Peyer's patch (tissue), 4 donors: ENCODE data around the gene APOL4. TPM values are rescaled to one million over a fixed set of nuclear protein-coding genes. Genes with fewer than 3 reads are reported as not detected.
"Not testable (repeated sequence)": the region's sequence is repeated elsewhere in the genome, so short reads cannot be mapped to it uniquely, and the experiment has no call there.

Experiments used
- DNase-seq, 3 donors: peaks; one replicate each; pipeline ENCODE4 v3.0.0-alpha.2; 2017 to 2019
- H3K27ac ChIP-seq, 4 donors: fragments of 200-600 bp; sonication (generic); one replicate each; pipeline ENCODE4 v1.5.1; 2016 to 2019
- H3K27me3 ChIP-seq, 2 donors: fragments of 200-600 bp; sonication (generic); one replicate each; pipeline ENCODE4 v1.5.1; 2019
- H3K36me3 ChIP-seq, 3 donors: fragments of 200-600 bp; sonication (generic); one replicate each; pipeline ENCODE4 v1.5.1; 2016 to 2019
- H3K4me1 ChIP-seq, 4 donors: fragments of 200-600 bp; sonication (generic); one replicate each; pipeline ENCODE4 v1.5.1; 2016 to 2019
- H3K4me3 ChIP-seq, 4 donors: fragments of 200-600 bp; sonication (generic); 1 replicate in 3 of 4; 2 replicates in 1 of 4; pipeline ENCODE4 v1.5.1; 2016 to 2019; ENCODE audit warnings: mild to moderate bottlenecking in 1 of 4
- H3K9me3 ChIP-seq, 4 donors: fragments of 200-600 bp; sonication (generic); one replicate each; pipeline ENCODE4 v1.5.1; 2016 to 2019; ENCODE audit warnings: mild to moderate bottlenecking in 1 of 4
- POLR2A ChIP-seq, 2 donors: fragments of 450-650 bp; IDR thresholded peaks; one replicate each; pipeline ENCODE4 v1.5.1; 2017; ENCODE audit warnings: antibody characterized with exemption in 2 of 2, mild to moderate bottlenecking in 2 of 2, moderate library complexity in 2 of 2
- total RNA-seq, 4 donors: library from RNA; depleted of rRNA; stranded (reverse); fragments of >200 nt; gene quantifications; one replicate each; pipeline ENCODE4 v1.1.0, GENCODE V29; 2016
- TF ChIP-seq, protein P1 (sequence below), 6 experiments: fragments of 450-650 bp in 4 of 6; fragments of 200-600 bp in 2 of 6; sonication (generic) in 1 of 6; IDR thresholded peaks; one replicate each; pipeline ENCODE4 v1.5.1; 2017 to 2019; ENCODE audit warnings: antibody characterized with exemption in 6 of 6, mild to moderate bottlenecking in 3 of 6, moderate library complexity in 1 of 6

Gene APOL4
- total RNA-seq, 4 donors from 2014 or later = 0.35 to 3.3 (median 2.5) TPM; not detected in 1

- Histone ChIP-seq H3K9me3 (no peaks in the 10 kb centered on the region), H3K27ac (peak overlapping the region; percentile 87 to 92 (median 90)), H3K4me3 (no peak overlapping the region), H3K27me3 (no peaks in the 10 kb centered on the region), H3K4me1 (peaks cover 0 to 34% (median 33%) of the 10 kb centered on the region in 4 donors), H3K36me3 (no peaks in the 10 kb centered on the region)
- TF ChIP-seq POLR2A (IDR thresholded peaks at IDR 0.05) = no peak
- TF ChIP-seq, protein P1, sequence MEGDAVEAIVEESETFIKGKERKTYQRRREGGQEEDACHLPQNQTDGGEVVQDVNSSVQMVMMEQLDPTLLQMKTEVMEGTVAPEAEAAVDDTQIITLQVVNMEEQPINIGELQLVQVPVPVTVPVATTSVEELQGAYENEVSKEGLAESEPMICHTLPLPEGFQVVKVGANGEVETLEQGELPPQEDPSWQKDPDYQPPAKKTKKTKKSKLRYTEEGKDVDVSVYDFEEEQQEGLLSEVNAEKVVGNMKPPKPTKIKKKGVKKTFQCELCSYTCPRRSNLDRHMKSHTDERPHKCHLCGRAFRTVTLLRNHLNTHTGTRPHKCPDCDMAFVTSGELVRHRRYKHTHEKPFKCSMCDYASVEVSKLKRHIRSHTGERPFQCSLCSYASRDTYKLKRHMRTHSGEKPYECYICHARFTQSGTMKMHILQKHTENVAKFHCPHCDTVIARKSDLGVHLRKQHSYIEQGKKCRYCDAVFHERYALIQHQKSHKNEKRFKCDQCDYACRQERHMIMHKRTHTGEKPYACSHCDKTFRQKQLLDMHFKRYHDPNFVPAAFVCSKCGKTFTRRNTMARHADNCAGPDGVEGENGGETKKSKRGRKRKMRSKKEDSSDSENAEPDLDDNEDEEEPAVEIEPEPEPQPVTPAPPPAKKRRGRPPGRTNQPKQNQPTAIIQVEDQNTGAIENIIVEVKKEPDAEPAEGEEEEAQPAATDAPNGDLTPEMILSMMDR (IDR thresholded peaks at IDR 0.05) = no peak
- no peak for DNase-seq
These were observed 39.2 kb downstream of the APOL4 start for GRCh38 chr22:36162127-36163034.

- H3K9me3 ChIP-seq, H3K27me3 ChIP-seq, H3K36me3 ChIP-seq, H3K4me3 ChIP-seq: not testable (repeated sequence)
- Histone ChIP-seq H3K4me1 (peaks cover 0 to 34% (median 34%) of the 10 kb centered on the region in 4 donors), H3K27ac (peak overlapping the region; percentile 87 to 92 (median 90))
- peak in 1 of 3 donors; percentile 43 for DNase-seq
These were observed 39.8 kb downstream of the APOL4 start for GRCh38 chr22:36161793-36162126.

DNA sequence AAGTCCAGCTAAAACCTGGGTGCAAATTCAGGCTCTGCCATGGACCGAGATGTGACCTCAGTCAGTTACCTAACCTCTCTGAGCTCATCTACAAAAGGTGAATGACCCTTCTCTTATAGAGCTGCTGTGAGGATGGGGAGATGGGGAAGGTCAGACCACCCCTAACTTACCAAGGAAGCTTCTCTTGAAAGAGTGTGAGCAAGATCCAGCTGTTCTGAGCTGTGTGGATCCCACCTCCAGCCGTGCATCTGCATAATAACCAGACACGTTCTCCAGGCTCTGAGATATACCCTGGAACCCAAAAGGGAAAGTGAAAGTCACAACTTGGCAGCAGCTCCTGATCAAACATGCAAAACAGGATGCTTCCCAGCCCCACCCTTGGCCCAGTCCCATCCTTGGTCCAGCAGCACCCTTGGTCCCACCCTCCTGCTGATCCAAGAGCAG lies 41.1 kb downstream of the APOL4 start, which contains the start of gene APOL3:
Gene APOL3, minus strand, starts transcription at position 257 of the 444 bp plus-strand sequence. CDS start 11,700 bp downstream, outside the sequence.
- TF ChIP-seq POLR2A (IDR thresholded peaks at IDR 0.05) = peak; percentile 54 to 55
- TF ChIP-seq, protein P1 (IDR thresholded peaks at IDR 0.05) = no peak
- peaks cover 0 to 45% (median 43%) of the 10 kb centered on the region in 4 donors for H3K4me1 ChIP-seq

DNA sequence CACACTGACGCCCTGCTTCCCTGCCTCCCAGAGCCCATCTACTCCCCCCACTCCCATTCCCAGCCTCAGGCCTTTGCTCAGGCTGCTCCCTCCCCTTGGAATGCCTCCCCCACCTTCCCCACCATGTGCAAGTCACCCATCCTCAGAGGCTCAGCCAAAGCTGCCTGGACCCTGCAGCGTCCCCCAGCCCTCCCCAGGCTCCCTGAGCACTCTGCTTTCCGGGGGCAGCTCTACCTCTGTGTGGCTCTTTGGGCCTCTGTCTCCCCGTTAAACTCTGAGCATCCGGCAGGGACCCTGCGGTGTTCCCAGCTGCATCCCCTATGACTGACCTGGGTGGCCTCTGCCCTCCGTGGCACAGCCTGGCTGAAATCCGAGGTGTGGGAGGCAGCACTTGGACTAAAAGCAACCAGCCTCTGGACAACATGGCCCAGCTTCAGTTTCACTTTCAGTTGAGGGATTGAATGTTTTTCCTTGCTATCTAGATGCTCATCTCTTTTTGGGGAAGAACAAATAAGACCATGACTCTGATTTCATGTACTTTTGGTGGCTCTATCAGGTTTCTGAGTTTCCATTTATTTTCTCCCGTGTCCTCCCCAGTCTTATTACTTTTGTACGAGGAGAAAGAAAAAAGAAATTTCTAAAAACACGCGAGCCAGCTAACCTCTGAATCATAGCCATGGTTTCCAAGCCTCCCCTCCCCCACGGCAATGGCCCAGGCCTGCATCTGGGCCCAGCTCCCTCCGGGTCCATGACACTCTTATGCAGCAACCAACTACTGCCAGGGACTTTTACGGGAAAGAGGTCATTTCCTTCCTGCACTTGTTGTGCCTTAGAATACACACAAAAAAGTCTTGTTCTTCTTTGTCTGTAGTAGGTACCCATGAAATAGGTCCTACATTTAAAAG lies 44.8 kb downstream of the APOL4 start:
- peak; percentile 67 to 87 (median 67) for DNase-seq
- Histone ChIP-seq H3K36me3 (no peaks in the 10 kb centered on the region), H3K9me3 (no peaks in the 10 kb centered on the region), H3K4me3 (peak overlapping the region; percentile 26 to 62 (median 46)), H3K4me1 (peaks cover 0 to 58% (median 43%) of the 10 kb centered on the region in 4 donors), H3K27ac (peak overlapping the region; percentile 87 to 92 (median 90)), H3K27me3 (no peaks in the 10 kb centered on the region)
- TF ChIP-seq, protein P1 (IDR thresholded peaks at IDR 0.05) = no peak
- TF ChIP-seq POLR2A (IDR thresholded peaks at IDR 0.05) = peak in 1 of 2 donors; percentile 12

More for the DNA sequence above, 41.1 kb downstream of the APOL4 start, which contains the start of gene APOL3:
- Histone ChIP-seq H3K27me3 (no peaks in the 10 kb centered on the region), H3K27ac (peak within 1 kb of the TSS; percentile 87 to 92 (median 90)), H3K9me3 (no peaks in the 10 kb centered on the region), H3K4me3 (peak within 1 kb of the TSS; percentile 33 to 58 (median 46)), H3K36me3 (no peaks in the 10 kb centered on the region)
- peak; percentile 68 to 88 (median 81) for DNase-seq

DNA sequence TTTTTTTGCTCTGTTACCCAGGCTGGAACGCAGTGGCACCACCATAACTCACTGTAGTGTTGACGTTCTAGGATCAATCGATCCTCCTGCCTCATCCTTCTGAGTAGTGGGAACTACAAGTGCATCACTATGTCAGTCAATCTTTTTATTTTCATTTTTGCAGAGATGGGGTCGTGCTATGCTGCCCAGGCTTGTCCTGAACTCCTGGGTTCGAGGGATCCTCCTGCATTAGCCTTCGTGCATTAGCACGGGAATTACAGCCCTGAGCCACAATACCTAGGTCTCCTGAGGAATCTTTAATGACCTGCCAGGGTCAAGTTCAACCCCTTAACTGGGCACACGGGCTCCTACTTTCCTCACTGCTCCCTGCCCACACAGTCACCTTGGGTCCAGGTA lies 45.5 kb downstream of the APOL4 start:
- DNase-seq = no peak
- H3K4me1 ChIP-seq = peaks cover 0 to 54% (median 38%) of the 10 kb centered on the region in 4 donors

More for the DNA sequence above, 45.5 kb downstream of the APOL4 start:
- Histone ChIP-seq H3K27me3 (no peaks in the 10 kb centered on the region), H3K36me3 (no peaks in the 10 kb centered on the region), H3K4me3 (peak overlapping the region; percentile 26 to 62 (median 46)), H3K27ac (peak overlapping the region; percentile 87 to 92 (median 90)), H3K9me3 (no peaks in the 10 kb centered on the region)
- TF ChIP-seq, protein P1 (IDR thresholded peaks at IDR 0.05) = no peak
- TF ChIP-seq POLR2A (IDR thresholded peaks at IDR 0.05) = no peak
